ENCODE measurements around the gene SLC4A4. TPM values are rescaled to one million over a fixed set of nuclear protein-coding genes. Genes with fewer than 3 reads are reported as not detected.
A peak's percentile ranks its signal among the peaks of the same experiment; 100 is the strongest.

Gene SLC4A4
- total and polyA plus RNA-seq, 12 donors, result 0.24 to 1.5 (median 0.59) TPM

GRCh38 chr4:71532407-71532806, 193.6 kb downstream of the SLC4A4 start:
- WGBS, 4 donors, result 82 to 93% (median 89%) methylated on average over 1 of the region's 1 CpG
- H3K27ac ChIP-seq, result no peak overlapping the region
- intact Hi-C loops (cut with DNase I), result no loop called here
- H3K4me3 ChIP-seq, result no peak overlapping the region
- no peak for TF ChIP-seq CTCF (IDR thresholded peaks at IDR 0.05)
- no peak for TF ChIP-seq POLR2A (IDR thresholded peaks at IDR 0.05)
- H3K27me3 ChIP-seq, result no peaks in the 10 kb centered on the region
- no peak for DNase-seq
- H3K9me3 ChIP-seq (replicated peaks in 1 of 3), result no peaks in the 10 kb centered on the region
- no peaks in the 10 kb centered on the region for H3K4me1 ChIP-seq (replicated peaks in 1 of 2)
- H3K36me3 ChIP-seq (replicated peaks in 1 of 2), result no peaks in the 10 kb centered on the region

DNA sequence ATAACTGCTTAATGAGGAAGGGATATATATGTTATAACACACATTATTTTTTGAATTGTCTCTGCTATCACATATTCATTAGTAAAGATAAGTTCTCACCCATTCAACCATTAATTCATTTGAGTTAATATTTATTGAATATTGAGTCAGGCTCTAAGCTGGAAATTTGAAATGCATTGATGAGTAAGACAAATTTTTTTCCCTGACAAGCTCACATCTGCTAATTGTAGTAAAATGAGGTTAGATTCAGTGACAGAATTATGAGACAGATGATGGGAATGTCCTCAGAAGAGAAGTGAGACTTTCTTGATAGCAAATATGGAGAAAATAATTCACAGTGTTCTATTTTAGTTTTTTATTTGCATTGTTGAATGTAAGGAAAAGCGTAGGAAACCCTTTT, 194.3 kb downstream of the SLC4A4 start:
- no peak for DNase-seq
- Histone ChIP-seq H3K9me3 (replicated peaks in 1 of 3) (no peaks in the 10 kb centered on the region), H3K4me3 (no peak overlapping the region), H3K27me3 (no peaks in the 10 kb centered on the region), H3K27ac (no peak overlapping the region), H3K4me1 (replicated peaks in 1 of 2) (no peaks in the 10 kb centered on the region), H3K36me3 (replicated peaks in 1 of 2) (no peaks in the 10 kb centered on the region)
- TF ChIP-seq CTCF (IDR thresholded peaks at IDR 0.05), result no peak
- WGBS, 4 donors, result 81 to 94% (median 85%) methylated on average over 1 of the region's 1 CpG
- intact Hi-C loops (cut with DNase I), result no loop called here

- whole genome bisulfite sequencing, 4 donors, result 95 to 98% (median 97%) methylated on average over 6 of the region's 6 CpGs
- intact Hi-C loops (cut with DNase I), result no loop called here
These were observed 198.8 kb downstream of the SLC4A4 start for GRCh38 chr4:71537551-71538065.

GRCh38 chr4:71538528-71538927, 199.7 kb downstream of the SLC4A4 start:
- Histone ChIP-seq H3K4me1 (replicated peaks in 1 of 2) (peaks cover 6 to 11% of the 10 kb centered on the region in 2 donors), H3K4me3 (no peak overlapping the region), H3K9me3 (replicated peaks in 1 of 3) (no peaks in the 10 kb centered on the region), H3K36me3 (replicated peaks in 1 of 2) (no peaks in the 10 kb centered on the region), H3K27me3 (no peaks in the 10 kb centered on the region), H3K27ac (no peak overlapping the region)
- peak in 2 of 7 donors; percentile 19 to 23 for DNase-seq
- intact Hi-C loops (cut with DNase I), result no loop called here
- no peak for TF ChIP-seq POLR2A (IDR thresholded peaks at IDR 0.05)
- no peak for TF ChIP-seq CTCF (IDR thresholded peaks at IDR 0.05)
- 54 to 73% (median 67%) methylated on average over 2 of the region's 2 CpGs for WGBS, 4 donors

More at GRCh38 chr4:71537551-71538065, 198.8 kb downstream of the SLC4A4 start:
- no peak for TF ChIP-seq CTCF (IDR thresholded peaks at IDR 0.05)
- TF ChIP-seq POLR2A (IDR thresholded peaks at IDR 0.05), result no peak
- no peaks in the 10 kb centered on the region for H3K27me3 ChIP-seq
- peaks cover 6 to 11% of the 10 kb centered on the region in 2 donors for H3K4me1 ChIP-seq (replicated peaks in 1 of 2)
- no peak for DNase-seq
- no peaks in the 10 kb centered on the region for H3K9me3 ChIP-seq (replicated peaks in 1 of 3)
- no peaks in the 10 kb centered on the region for H3K36me3 ChIP-seq (replicated peaks in 1 of 2)
- no peak overlapping the region for H3K4me3 ChIP-seq
- H3K27ac ChIP-seq, result no peak overlapping the region
